SK-N-SH treated with all-trans-retinoic acid at 6 μM for 48 hours (cell line): ENCODE measurements around the gene GJA5.

Experiments used
- TCF4 ChIP-seq: fragments of 250-450 bp; sonication (Bioruptor Pico); IDR thresholded peaks from 2 replicates; pipeline ENCODE4 v1.8.0; 2021; ENCODE audit warnings: mild to moderate bottlenecking, moderate library complexity, borderline replicate concordance
- ZFP30 ChIP-seq: fragments of 450-650 bp; formaldehyde crosslinking; IDR thresholded peaks from 2 replicates; pipeline ENCODE4 v1.5.0; 2022; ENCODE audit warnings: mild to moderate bottlenecking, moderate library complexity

DNA sequence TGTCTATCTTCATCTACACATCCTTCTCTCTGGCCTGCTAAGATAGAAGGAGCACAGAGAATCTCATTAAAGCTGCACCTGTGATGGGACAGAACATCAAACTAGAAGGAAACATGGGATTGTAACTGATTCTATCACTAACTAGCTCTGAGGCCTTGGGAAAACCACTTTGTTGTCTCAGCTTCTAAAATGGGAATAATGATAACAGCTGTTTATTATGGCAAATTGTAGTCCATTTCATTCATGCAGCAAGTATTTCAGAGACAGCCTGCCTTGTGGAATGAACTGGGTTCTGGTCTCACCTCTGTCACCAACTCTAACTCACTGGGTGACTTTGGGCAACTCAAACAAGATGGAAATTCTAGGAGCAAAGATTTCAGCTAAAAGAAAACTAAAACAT lies 12.4 kb downstream of the GJA5 start:
- TF ChIP-seq TCF4 (CRISPR knock-in tag) (no peak), ZFP30 (no peak)
